Fibroblast of gingiva (primary cell): ENCODE measurements around the gene WDR55.
"Not testable (repeated sequence)": the region's sequence is repeated elsewhere in the genome, so short reads cannot be mapped to it uniquely, and the experiment has no call there.

Experiments used
- DNase-seq: peaks from one replicate; pipeline ENCODE4 v3.0.0-alpha.2; 2011; ENCODE audit warnings: low read depth

Gene WDR55

DNA sequence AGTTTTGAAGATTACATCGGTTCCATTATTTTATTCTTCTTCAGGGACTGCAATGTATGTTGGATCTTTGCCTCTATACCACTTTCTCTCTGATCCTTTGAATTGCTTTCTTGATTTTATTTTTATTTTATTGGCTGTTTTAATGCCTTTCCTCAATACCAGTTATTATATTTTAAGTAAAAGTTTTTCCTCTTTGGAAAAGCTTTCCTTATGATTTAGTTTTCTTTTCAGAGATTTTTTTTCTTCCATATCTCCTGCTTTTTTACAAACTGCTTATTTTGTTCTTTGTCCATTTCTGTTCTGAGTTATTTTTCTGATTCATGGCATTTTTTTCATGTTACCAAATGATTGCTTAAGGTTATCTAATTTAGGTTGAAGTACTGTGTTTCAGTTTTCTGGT lies 47.1 kb downstream of the WDR55 start:
- no peak for DNase-seq

DNA sequence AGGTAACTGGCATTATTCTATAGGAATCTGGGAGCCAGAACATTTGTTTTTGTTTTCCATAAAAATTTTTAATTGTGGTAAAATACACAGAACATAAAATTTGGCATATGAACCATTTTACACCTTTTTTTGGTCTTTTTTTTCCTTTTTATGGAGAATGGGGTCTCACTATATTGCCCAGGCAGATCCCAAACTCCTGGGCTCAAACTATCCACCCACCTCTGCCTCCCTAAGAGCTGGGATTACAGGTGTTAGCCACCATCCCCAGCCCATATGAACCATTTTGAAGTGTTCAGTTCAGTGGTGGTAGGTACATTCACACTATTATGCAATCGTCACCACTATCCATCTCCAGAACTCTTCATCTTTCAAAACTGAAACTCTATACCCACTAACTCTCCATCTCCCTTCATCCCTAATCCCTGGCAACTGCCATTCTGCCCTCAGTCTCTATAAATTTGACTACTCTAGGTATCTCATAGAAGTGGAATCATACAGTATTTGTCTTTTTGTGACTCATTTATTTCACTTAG lies 48.9 kb downstream of the WDR55 start:
- DNase-seq: no peak

DNA sequence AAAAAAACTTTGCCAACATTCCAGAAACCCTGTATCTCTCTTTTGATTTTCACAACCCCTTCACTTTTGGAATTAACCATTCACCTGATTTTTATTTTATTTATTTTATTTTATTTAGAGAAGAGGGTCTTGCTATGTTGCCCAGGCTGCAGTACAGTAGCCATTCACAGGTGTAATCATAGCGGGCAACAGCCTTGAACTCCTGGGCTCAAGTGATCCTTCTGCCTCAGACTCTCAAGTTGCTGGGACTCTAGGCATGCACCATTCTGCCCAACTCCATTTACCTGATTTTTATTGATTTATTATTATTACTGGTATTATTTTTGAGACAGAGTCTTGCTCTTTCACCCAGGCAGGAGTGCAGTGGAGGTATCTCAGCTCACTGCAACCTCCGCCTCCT lies 51.5 kb downstream of the WDR55 start:
- not testable (repeated sequence) for DNase-seq

DNA sequence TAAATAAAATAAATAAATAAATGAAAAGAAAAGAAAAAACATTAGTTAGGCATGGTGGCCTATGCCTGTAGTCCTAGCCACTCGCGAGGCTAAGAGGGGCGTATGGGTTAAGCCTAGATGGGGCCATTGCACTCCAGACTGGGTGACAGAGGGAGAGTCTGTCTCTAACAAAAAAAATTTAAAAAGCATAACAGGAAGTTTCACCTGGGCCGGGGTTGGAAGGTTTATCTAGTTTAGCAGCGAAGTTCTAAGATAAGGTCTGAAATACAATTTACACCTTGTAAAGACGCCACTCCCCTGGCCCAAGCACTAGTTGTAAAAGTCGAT lies 53.5 kb downstream of the WDR55 start:
- DNase-seq: no peak

DNA sequence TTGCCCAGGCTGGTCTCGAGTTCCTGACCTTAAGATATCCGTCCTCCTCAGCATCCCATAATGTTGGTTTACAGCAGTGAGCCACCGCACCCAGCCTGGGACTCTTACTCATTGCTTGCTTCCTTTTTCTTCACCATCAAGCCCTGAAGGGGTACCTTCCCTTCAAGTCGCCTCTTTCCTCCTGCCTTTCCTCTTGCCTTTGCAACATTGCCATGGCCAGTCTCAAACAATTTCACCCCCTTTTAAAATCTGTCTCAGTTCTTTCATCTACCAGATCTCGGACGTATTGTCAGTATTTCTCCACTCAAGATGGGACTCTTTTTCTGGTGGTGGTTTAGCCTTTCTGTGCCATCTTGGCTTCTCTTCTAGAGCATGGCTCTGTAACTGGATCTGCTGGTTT lies 56.0 kb downstream of the WDR55 start:
- DNase-seq: not testable (repeated sequence)

DNA sequence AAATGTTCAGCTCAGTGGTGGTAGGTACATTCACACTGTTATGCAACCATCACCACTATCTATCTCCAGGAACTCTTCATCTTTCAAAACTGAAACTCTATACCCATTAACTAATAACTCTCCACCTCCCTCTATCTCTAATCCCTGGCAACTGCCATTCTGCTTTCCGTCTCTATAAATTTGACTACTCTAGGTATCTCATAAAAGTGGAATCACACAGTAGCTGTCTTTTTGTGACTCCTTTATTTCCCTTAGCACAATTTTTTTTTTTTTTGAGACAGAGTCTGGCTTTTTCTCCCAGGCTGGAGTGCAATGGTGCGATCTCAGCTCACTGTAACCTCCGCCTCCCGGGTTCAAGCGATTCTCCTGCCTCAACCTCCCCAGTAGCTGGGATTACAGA lies 56.7 kb downstream of the WDR55 start:
- DNase-seq: not testable (repeated sequence)
